Upper lobe of left lung (tissue), 4 donors: ENCODE data around the gene PRPF8.

Experiments used
- EP300 ChIP-seq, 4 donors: sonication (generic); formaldehyde crosslinking; IDR thresholded peaks; one replicate each; pipeline ENCODE4 v1.5.1; 2017; ENCODE audit warnings: antibody characterized with exemption in 4 of 4, control low read depth in 2 of 4
- POLR2A ChIP-seq, 4 donors: fragments of 450-650 bp; IDR thresholded peaks; one replicate each; pipeline ENCODE4 v1.5.1; 2016 to 2017; ENCODE audit warnings: antibody characterized with exemption in 4 of 4, mild to moderate bottlenecking in 2 of 4
- POLR2AphosphoS5 ChIP-seq, 2 donors: sonication (generic); formaldehyde crosslinking; IDR thresholded peaks; one replicate each; pipeline ENCODE4 v1.5.1; 2017; ENCODE audit warnings: antibody characterized with exemption in 2 of 2
- TF ChIP-seq, protein P1 (sequence below), 6 experiments: fragments of 450-650 bp in 4 of 6; fragments of 200-600 bp in 2 of 6; sonication (generic) in 2 of 6; IDR thresholded peaks; one replicate each; pipeline ENCODE4 v1.5.1; 2016 to 2019; ENCODE audit warnings: antibody characterized with exemption in 6 of 6

DNA sequence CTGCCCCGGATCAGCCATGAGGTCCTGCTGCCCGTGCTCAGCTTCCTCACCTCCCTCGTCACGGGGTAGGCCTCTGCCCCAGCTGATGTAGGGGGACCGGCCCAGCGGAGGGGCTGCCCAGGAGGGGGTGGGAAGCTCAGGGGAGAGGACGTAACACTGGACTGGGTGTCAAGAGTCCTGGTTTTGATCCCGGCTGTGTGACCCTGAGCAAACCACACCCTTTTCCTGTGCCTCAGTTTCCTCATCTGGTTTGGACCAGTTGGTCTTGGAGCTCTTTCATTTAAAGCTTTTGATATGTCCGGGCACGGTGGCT lies 46.5 kb upstream of the PRPF8 start:
- TF ChIP-seq, protein P1, sequence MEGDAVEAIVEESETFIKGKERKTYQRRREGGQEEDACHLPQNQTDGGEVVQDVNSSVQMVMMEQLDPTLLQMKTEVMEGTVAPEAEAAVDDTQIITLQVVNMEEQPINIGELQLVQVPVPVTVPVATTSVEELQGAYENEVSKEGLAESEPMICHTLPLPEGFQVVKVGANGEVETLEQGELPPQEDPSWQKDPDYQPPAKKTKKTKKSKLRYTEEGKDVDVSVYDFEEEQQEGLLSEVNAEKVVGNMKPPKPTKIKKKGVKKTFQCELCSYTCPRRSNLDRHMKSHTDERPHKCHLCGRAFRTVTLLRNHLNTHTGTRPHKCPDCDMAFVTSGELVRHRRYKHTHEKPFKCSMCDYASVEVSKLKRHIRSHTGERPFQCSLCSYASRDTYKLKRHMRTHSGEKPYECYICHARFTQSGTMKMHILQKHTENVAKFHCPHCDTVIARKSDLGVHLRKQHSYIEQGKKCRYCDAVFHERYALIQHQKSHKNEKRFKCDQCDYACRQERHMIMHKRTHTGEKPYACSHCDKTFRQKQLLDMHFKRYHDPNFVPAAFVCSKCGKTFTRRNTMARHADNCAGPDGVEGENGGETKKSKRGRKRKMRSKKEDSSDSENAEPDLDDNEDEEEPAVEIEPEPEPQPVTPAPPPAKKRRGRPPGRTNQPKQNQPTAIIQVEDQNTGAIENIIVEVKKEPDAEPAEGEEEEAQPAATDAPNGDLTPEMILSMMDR (IDR thresholded peaks at IDR 0.05) = no peak
- TF ChIP-seq POLR2A (IDR thresholded peaks at IDR 0.05) (no peak), POLR2AphosphoS5 (IDR thresholded peaks at IDR 0.05) (no peak), EP300 (IDR thresholded peaks at IDR 0.05) (no peak)
